Activated CD8-positive, alpha-beta memory T cell treated with anti-CD3 and anti-CD28 coated beads, Interleukin-2, amount 50 U/mL, for 4 hours (primary cell): ENCODE measurements around the gene SMG6.

Source experiments
- DNase-seq: peaks from one replicate; pipeline ENCODE4 v3.0.0-alpha.2; 2020

Gene SMG6

GRCh38 chr17:2040942-2041560 lies 262.5 kb downstream of the SMG6 start:
- no peak for DNase-seq

DNA sequence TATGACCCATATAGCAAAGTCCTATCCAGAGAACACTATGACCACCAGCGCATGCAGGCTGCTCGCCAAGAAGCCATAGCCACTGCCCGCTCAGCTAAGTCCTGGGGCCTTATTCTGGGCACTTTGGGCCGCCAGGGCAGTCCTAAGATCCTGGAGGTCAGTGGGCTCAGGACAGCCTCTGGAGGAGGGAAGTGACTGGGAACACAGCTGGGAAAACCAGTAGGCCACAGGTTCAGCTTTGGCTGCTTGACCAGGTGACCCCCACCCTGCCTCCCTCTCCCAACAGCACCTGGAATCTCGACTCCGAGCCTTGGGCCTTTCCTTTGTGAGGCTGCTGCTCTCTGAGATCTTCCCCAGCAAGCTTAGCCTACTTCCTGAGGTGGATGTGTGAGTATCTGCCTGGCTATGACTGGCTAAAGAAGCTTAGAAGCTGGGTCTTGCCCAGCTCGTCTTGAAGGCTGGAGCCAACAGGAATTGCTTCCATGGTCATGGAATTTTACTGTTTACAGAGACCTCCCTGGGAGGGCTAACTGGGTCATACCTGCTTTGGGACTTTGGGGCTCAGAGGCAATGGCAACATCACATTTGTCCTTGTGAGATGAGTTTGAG lies 263.3 kb downstream of the SMG6 start:
- DNase-seq = no peak

GRCh38 chr17:2037155-2037554 lies 266.4 kb downstream of the SMG6 start:
- no peak for DNase-seq

- DNase-seq = no peak
Measured at GRCh38 chr17:2035541-2036488, 267.8 kb downstream of the SMG6 start.

DNA sequence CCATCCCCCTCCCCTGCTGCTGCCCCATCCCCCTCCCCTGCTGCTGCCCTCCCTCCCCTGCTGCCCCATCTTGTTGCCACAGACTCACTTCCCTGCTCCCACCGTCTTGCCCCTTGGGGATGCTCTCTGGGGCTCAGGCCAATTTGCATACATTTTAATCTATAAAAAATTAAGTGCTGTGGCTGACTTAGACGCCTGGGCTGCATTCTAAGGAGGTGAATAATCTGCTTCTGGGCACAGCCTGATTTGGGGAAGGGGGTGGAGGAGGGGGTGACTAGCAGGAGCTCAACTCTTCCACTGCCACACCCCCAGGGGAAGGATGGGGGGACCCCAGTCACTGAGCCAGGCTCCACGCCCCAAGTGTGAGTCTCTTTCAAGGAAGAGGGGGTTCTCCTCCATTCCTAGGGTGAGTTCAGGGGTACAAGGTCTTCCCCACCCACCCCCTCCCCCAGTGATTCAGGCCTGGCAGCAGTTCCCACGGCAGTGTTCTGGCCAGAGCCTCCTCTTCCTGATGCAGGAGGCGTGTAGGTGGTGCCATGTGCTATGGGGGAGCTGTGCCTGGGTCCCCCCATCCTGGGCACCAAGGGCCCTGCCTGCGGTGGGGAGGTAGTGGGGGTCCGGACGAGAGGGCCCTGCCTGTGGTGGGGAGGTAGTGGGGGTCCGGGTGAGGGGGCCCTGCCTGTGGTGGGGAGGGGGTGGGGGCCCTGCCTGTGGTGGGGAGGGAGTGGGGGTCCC lies 268.6 kb downstream of the SMG6 start:
- DNase-seq = no peak

DNA sequence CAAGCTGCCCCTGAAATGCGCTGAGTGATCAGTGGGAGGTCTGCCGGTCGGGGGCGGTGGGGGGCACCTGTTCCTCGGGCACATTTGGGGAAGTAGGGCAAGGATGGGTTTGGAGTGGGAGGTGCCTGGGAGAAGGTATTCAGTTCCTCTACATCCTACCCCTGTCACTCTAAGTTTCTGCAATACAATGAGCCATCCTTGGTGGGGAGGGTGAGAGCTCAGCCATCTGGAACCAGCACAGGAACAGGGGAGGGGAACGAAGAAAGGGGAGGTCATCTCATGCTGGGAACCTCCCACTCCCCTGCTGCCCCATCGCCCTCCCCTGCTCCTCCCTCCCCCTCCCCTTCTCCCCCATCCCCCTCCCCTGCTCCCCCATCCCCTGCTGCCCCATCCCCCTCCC lies 269.4 kb downstream of the SMG6 start:
- DNase-seq = no peak

DNA sequence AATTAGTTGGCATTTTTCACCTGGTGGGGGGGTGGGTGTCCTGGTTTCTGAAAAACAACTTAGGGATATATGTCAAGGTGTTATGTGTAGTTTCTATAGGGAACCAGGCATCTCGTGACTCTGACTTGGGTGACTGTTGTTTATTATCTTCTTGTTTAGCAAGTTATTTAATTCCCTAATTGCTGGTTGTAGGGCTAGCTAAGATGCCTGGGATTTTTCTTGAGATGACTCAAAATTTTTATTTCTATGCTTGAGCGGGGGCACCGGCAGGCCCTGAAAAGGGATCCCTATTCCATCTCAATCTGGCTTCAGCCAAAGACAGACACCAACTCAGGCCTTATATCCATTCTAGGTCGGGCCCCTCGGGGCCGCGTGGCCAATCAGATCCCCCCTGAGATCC lies 270.4 kb downstream of the SMG6 start:
- no peak for DNase-seq

DNA sequence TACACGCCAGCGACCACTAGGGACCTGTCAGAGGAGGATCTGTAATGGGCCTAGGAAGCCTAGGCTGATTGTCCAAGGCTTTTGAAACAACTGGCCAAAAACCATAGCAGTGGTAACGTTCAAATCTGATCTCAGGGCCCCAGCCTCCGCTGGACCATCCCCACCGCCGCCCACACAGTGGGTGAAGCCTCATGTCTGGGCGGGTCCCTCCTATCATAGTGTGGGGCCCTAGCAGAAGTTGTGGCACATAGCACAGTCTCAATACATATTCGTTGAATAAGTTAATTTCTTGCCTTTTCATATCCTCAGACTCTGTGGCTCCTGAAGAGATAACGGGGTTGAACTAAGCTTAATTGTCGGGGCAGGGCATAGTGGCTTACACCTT lies 272.8 kb downstream of the SMG6 start:
- peak; percentile 54 for DNase-seq

- peak; percentile 86 for DNase-seq
Measured at GRCh38 chr17:2029911-2030778, 273.4 kb downstream of the SMG6 start, which contains the start of gene DPH1. Gene DPH1 (plus strand): TSS chr17:2030153. CDS start chr17:2030170, 17 bp downstream.

- no peak for DNase-seq
Measured at GRCh38 chr17:2028737-2029136, 274.8 kb downstream of the SMG6 start.

- DNase-seq = no peak
Measured at GRCh38 chr17:2028234-2028614, 275.4 kb downstream of the SMG6 start.

DNA sequence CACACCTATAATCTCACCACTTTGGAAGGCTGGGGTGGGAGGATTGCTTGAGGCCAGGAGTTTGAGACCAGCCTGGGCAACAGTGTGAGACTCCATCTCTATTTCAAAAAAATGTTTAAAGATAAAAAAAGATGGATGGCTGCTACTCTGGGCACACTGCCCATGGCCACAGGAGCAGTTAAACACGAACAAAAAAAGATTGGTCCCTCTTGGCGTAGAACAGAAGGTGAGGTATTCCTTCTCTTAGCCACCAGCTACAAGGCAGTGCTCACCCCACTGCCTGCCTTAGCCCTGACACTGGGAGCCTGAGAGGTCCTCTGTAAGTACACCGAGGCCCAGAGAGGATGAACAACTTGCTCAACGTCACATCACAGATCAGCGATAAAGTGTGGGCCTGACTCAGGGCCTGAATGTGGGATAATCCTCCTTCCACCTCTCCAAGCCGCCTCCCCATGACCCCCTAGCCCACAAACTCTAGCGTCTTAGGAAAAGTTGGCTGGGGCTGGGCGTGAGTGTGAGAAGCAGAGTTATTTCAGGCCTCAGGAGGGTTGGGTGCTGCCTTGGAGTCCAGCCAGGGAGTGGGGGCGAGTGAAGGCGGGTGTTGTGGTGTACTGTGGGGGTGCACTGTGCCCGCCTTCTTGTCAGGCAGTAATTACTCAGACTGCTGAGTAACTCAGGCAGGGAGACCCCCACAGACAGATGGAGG lies 275.9 kb downstream of the SMG6 start:
- no peak for DNase-seq

GRCh38 chr17:2025622-2026309 lies 277.8 kb downstream of the SMG6 start:
- DNase-seq = no peak

GRCh38 chr17:2025220-2025621 lies 278.4 kb downstream of the SMG6 start, which contains the start of gene RTN4RL1:
Gene RTN4RL1 (minus strand): TSS chr17:2025334. CDS start chr17:2024865, 469 bp downstream.
- peak; percentile 76 for DNase-seq

DNA sequence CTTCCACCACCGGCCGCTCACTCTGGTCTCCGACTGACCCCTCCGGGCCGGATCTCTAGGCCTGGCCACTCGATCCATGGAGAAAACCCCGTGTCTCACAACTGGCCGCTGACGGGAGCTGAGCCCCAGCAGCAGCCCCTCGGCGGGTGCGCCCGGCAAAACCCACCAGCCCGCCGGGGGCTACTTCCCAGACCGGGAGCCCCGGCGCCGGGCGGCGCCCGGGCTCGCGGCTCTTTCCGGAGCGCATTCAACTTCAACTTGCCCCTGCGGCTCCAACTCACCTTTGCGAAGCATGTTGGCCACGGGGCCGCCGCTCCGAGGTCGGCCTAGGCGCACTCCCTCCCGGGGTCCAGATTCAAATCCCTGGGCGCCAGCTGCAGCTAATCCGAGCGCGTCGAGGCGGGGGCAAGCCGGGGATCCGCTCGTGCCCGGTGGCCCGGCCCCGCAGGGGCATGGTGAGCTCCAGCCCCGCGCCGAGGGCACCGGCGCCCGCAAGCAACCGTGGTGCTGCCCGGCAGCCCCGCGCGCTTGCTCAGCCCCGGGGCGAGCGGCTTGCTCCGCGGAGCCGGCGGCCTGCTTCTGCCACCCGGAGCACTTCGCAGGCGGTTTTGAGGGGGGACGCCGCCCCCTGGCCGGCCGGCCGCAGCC lies 278.9 kb downstream of the SMG6 start:
- DNase-seq = no peak

- peak; percentile 48 for DNase-seq
Measured at GRCh38 chr17:2023692-2024571, 279.7 kb downstream of the SMG6 start.

GRCh38 chr17:2023256-2023655 lies 280.3 kb downstream of the SMG6 start:
- no peak for DNase-seq

DNA sequence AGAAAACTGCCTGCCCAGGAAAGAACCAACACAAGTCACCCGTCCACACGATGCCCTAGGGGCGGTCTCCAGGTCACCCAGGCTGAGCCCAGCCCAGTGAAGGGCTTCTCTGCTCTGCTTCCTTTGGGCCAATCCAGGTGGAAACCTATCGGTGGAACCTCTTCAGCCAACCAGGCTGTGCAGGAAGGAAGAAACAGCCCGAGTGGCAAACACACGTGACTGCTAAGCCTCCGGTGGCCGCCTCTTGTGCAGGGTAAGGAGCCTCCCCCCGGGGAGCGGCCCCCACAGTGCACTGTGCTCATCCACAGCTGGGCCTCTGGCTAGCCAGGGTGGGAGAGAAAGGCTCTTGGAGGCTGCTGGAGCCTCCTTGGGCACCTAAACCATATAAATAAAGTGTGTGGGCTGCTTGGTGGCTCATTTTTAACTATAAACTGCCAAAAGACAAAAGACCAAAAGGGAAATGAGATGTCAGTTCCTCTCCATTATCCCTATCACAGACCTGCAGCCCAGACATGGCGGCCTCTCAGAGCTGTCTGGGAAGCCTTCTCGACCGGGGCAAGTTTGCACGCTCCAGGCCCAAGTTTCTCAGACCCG lies 280.8 kb downstream of the SMG6 start:
- DNase-seq = no peak

GRCh38 chr17:2020721-2021120 lies 282.9 kb downstream of the SMG6 start:
- DNase-seq = no peak
